ENCODE results near the gene LRRC51. TPM values are rescaled to one million over a fixed set of nuclear protein-coding genes. Genes with fewer than 3 reads are reported as not detected.
A peak's percentile ranks its signal among the peaks of the same experiment; 100 is the strongest.

Gene LRRC51
- total RNA-seq, 1 experiment from 2014 or later: 13.4 TPM

GRCh38 chr11:72111300-72112142, 30.9 kb downstream of the LRRC51 start:
- Histone ChIP-seq H3K27me3 (ENCODE audit: control insufficient read depth, insufficient read depth, low read length) (no peaks in the 10 kb centered on the region), H3K36me3 (ENCODE audit: control insufficient read depth, insufficient read depth, low read length) (no peaks in the 10 kb centered on the region), H3K9me3 (ENCODE audit: control insufficient read depth, insufficient read depth, low read depth, low read length) (no peaks in the 10 kb centered on the region), H3K27ac (ENCODE audit: low read length) (peak overlapping the region; percentile 99), H3K4me3 (ENCODE audit: low read depth in 2 of 2, low read length in 2 of 2) (peak overlapping the region; percentile 52 to 94), H3K4me1 (ENCODE audit: control insufficient read depth, insufficient read depth, low read length) (peaks cover 16% of the 10 kb centered on the region)
- TSS peak; percentile 95 for BruUV-seq (replicated peaks)
- in situ Hi-C loops (cut with HindIII; ENCODE audit: low pct_unique_long_range_greater_than_20kb, low sequenced_read_pairs) (no loop called here), intact Hi-C loops (cut with micrococcal nuclease; ENCODE audit: unreplicated experiment) (no loop called here)
- ATAC-seq: peak; percentile 4; the same call in 1 of the 2 replicates
- no peak for DNase-seq (ENCODE audit: low read depth, low spot score)
- ChIA-PET POLR2A (interaction anchor here (0.7 to 1.1 kb wide), 2 partner anchors 11 to 535 kb away, joined by 3 read pairs; no protein-coding TSS in a partner anchor), CTCF (interaction anchor here (0.7 kb wide), 1 partner anchor 320 kb away, joined by 3 read pairs; no protein-coding TSS in a partner anchor)
- TF ChIP-seq POLR2AphosphoS5 (IDR thresholded peaks at IDR 0.05; ENCODE audit: low read depth, low read length): no peak
- no peak for TF ChIP-seq SIN3A (IDR thresholded peaks at IDR 0.05; ENCODE audit: borderline replicate concordance, insufficient read depth, low read depth, low read length)
- no peak for TF ChIP-seq TCF7L2 (IDR thresholded peaks at IDR 0.05; ENCODE audit: low read depth, low read length)

- H3K27me3 ChIP-seq (ENCODE audit: control insufficient read depth, insufficient read depth, low read length): no peaks in the 10 kb centered on the region
- peak within 1 kb of the TSS; percentile 52 to 94 for H3K4me3 ChIP-seq (ENCODE audit: low read depth in 2 of 2, low read length in 2 of 2)
- peak within 1 kb of the TSS; percentile 99 for H3K27ac ChIP-seq (ENCODE audit: low read length)
- peaks cover 16% of the 10 kb centered on the region for H3K4me1 ChIP-seq (ENCODE audit: control insufficient read depth, insufficient read depth, low read length)
- intact Hi-C loops (cut with micrococcal nuclease; ENCODE audit: unreplicated experiment): no loop called here
- ChIA-PET CTCF (interaction anchor here (0.7 to 1.0 kb wide), 3 partner anchors 21 to 319 kb away, joined by 3 read pairs; no protein-coding TSS in a partner anchor), POLR2A (interaction anchor here (0.5 to 1.1 kb wide), 4 partner anchors 12 to 30 kb away, joined by 3 to 11 read pairs (median 4); no protein-coding TSS in a partner anchor)
- TF ChIP-seq TCF7L2 (IDR thresholded peaks at IDR 0.05; ENCODE audit: low read depth, low read length) (peak; percentile 91), POLR2AphosphoS5 (IDR thresholded peaks at IDR 0.05; ENCODE audit: low read depth, low read length) (peak; percentile 99), REST (IDR thresholded peaks at IDR 0.05; ENCODE audit: insufficient read depth in 1 of 2, low read depth in 2 of 2, low read length in 1 of 2) (peak in 1 of 2 experiments; percentile 54; a peak in 1 of 4 replicates), CTCF (IDR thresholded peaks at IDR 0.05) (no peak), SIN3A (IDR thresholded peaks at IDR 0.05; ENCODE audit: borderline replicate concordance, insufficient read depth, low read depth, low read length) (peak; percentile 71; the same call in 1 of the 2 replicates)
- ATAC-seq: peak; percentile 96
- no peaks in the 10 kb centered on the region for H3K36me3 ChIP-seq (ENCODE audit: control insufficient read depth, insufficient read depth, low read length)
- no TSS peak for BruUV-seq (replicated peaks)
- in situ Hi-C loops (cut with HindIII; ENCODE audit: low pct_unique_long_range_greater_than_20kb, low sequenced_read_pairs): no loop called here
- peak; percentile 99 for DNase-seq (ENCODE audit: low read depth, low spot score)
- H3K9me3 ChIP-seq (ENCODE audit: control insufficient read depth, insufficient read depth, low read depth, low read length): no peaks in the 10 kb centered on the region
These were observed 31.7 kb downstream of the LRRC51 start, which contains the start of gene ANAPC15 for GRCh38 chr11:72112143-72112977. Gene ANAPC15 (minus strand): TSS chr11:72112695. CDS start chr11:72111276, 1,419 bp downstream.
